Hypothalamus (tissue), 51 donors: ENCODE results near the gene ZNF619.
A peak's percentile ranks its signal among the peaks of the same experiment; 100 is the strongest.

Experiments
- DNase-seq, 51 donors: peaks; one replicate each; lab custom pipeline; 2025; lab: John Stamatoyannopoulos, UW

The ZNF619 gene

DNA sequence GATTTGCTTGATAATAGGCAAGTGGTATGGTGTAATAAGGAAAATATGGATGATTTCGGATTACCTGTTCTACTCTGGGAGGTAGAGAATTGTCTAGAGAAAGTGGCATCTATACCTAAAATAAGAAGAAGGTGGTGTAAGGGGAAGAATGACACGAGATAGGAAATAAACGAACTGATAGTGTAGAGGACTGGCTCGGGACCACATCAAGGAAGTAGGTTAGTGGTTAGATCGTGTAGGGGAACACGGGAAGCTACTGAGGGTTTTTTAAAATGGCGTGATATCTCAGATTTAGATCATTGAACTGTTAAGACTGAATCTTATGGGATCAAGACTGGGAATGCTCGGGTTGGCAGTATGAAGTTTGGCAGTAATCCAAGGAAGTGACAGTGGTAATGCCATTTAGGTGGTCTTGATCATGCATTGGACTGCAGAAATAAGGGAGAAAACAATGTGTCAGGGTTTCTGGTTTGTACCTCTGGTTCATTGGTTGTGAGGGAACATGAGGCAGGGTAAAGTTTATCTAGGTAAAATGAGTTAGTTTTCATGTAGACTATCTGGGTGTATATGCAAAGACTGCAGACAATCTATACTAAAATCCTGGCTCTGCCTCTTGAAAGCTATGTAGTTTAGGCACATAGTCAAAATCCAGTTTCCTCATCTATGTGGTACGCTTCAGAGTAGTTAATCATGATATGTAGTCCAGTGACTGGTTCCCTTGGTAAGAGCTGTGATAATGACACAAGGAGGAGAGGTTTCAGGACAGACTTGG is 12.4 kb upstream of the ZNF619 start:
- no peak for DNase-seq

DNA sequence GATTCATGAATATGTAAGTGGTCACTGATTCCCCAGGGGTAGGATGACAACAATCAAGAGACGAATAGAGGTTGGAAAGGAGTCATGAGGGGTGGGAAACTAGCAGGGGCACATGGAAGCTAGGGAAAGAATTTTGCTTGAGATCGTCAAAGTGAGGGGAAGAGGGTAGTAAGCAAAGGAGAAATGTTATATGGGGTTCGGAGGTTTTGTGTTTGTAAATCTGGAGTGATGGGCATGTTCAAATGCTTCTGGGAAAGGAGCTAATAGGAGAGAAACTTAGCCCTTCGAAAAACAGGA is 11.9 kb upstream of the ZNF619 start:
- DNase-seq, result no peak

GRCh38 chr3:40465456-40465855 is 11.5 kb upstream of the ZNF619 start:
- DNase-seq, result no peak

- no peak for DNase-seq
These were observed 8.9 kb upstream of the ZNF619 start for GRCh38 chr3:40468018-40468417.

- DNase-seq, result no peak
These were observed 6.2 kb upstream of the ZNF619 start for GRCh38 chr3:40470701-40471100.

GRCh38 chr3:40477666-40478065 is 744 bp downstream of the ZNF619 start:
- peak in 3 of 51 donors; percentile 3 to 18 (median 8) for DNase-seq

DNA sequence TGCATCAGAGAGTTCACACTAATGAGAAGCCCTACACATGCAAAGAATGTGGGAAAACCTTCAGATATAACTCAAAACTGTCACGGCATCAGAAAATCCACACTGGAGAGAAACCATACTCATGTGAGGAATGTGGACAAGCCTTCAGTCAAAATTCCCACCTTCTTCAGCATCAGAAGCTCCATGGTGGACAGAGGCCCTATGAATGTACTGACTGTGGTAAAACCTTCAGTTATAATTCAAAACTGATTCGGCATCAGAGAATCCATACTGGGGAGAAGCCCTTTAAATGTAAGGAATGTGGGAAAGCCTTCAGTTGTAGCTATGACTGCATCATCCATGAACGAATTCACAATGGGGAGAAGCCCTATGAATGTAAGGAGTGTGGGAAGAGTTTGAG is 10.2 kb downstream of the ZNF619 start:
- no peak for DNase-seq

- DNase-seq, result no peak
These were observed 14.0 kb downstream of the ZNF619 start for GRCh38 chr3:40490916-40491315.

GRCh38 chr3:40494698-40495097 is 17.8 kb downstream of the ZNF619 start:
- no peak for DNase-seq

GRCh38 chr3:40497288-40497687 is 20.4 kb downstream of the ZNF619 start:
- DNase-seq, result no peak

GRCh38 chr3:40499952-40500351 is 23.0 kb downstream of the ZNF619 start:
- no peak for DNase-seq

DNA sequence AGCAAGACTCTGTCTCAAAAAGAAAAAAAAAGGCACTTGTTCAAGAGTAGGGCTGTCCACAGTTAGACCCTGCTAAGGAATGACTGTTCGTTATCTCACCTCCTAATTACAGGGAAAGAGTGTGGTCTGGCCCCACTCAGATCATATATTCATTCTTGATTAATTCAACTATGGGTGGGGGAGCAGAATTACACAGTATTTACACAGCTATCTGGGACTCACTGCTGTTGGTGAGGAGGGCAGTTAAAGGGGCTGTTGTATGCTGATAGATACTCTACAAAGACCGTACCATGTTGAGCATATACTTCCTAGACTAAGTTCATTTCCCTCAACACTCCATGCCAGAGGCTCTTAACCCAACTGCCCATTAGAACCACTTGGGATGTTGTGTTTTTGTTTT is 25.1 kb downstream of the ZNF619 start:
- DNase-seq, result no peak

DNA sequence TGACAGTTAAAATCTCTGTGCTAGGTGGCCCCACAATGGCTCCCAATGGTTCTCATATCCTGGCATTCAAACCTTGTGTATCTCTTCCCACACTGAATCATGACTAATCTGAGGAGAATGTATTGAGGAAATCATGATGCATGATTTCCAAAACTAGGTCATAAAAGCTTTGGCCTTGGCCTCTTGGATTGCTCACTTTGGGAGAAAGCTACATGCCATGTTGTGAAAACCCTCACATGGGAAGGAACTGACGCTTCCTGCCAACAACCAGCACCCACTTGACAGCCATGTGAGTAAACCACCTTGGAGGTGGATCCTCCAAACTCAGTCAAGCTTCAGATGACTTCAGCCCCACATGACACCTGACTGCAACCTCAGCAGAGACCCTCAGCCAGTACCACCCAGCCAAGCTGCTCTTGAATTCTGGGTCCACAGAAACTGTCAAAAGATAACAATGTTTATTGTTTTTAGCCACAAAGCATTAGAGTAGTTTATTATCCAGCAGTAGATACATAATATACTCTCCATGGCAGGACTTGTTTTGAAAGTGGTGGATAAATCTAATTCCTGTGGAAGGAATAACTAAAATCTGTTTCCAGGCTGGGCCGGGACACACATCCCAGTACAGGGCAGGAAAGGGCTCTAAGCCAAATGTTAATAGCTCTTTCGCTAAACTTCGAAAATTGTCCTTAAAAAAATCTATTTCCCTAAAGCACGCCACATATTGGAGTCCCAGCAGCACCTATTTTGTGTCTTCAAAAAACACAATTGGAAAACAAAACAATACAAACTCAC is 27.9 kb downstream of the ZNF619 start:
- no peak for DNase-seq

DNA sequence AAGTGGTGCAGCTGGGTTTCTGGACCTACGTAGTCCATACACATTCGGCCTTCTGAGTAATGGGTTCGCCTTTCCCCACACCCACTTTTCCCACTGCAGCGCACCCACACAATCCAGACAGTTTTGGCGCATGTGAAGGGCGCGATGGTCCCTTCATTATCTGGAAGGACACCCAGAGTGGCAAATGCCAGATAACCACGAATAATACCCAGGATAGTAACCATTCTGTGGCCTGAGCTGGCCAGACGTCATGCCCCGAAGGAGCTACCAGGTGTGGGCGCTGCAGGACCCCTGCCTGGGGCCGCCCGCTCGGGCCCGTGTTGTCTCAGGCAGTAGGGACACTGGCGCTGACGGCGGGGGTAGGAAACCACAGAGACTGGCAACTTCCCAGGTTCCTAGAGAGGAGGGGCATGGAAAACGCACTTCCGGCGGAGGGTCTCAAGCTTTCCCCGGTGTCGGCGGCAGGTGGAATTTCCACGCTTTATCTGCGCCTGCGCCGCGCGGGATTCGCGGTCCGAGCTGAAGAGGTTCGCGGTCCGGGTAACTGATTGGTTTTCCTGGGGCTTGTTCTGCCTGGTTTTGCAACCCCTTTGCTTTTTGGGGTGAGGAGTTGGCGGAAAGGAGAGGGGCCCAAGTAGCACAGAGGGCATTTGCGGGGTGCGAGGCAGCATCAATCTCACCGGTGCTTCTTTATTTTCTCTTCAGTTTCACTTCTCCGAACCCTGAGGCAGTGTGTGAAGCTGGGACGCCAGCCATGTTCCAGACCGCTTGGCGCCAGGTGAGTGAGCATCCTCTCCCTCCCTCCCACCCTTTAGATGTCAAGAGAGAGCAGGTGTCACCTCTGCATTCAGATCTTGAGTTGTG is 28.9 kb downstream of the ZNF619 start, which contains the start of gene ZNF620:
Gene ZNF620, plus strand, starts transcription at position 441 of the 864 bp plus-strand sequence. Its CDS starts 314 bp downstream, at position 755.
- DNase-seq, result peak in 50 of 51 donors; percentile 30 to 84 (median 69)

DNA sequence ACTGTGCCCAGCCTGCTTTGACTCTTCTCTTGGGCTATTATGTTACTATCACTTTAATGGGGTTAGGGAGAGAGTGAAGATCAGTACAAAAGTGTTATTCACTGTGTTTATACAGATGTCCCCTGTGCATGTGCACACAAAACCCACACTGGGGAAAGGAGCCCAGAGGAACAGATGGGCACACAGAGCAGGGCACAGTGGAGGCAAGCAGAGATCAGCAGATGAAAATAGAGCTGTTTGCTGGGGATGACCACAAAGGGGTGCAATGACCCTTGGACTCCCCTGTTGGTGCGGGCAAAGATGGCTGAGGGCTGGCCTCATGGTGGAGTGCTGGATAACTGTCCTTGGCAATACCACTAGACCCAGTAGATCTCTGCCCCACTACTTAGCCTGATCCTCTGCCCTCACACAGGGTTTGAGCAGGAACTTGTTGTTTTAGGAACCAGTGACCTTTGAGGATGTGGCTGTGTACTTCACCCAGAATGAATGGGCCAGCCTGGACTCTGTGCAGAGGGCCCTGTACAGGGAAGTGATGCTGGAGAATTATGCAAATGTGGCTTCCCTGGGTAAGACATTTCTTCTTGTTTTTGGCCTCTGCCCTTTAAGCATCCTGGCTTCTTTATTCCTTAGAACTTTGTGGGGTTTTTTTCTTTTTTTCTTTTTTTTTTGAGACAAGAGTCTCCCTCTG is 34.3 kb downstream of the ZNF619 start:
- DNase-seq, result peak in 4 of 51 donors; percentile 1 to 20 (median 8)

DNA sequence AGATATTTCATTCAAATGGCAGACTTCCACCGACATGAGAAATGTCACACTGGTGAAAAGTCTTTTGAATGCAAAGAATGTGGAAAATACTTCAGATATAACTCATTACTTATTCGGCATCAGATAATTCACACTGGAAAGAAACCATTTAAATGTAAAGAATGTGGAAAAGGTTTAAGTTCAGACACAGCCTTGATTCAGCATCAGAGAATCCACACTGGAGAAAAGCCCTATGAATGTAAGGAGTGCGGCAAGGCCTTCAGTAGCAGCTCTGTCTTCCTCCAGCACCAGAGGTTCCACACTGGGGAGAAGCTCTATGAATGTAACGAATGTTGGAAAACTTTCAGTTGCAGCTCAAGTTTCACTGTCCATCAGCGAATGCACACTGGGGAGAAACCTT is 39.3 kb downstream of the ZNF619 start:
- no peak for DNase-seq

DNA sequence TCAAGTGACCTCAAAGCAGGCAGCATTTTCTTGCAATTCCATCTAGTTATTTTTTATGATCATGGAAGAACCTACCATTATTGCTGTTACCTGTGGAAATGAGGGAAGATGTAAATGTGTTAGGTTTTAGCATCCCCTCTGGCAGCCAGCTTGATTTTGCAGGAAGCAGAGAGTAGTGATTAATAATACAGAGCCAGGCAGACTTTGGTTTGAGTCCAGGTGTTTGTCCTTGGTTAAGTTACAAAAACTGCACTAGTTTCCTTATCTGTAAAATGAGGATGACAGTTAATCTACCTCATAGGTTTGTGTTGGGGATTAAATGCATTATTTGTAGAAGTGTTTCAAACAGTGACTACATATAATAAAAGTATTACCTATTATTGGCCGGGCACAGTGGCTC is 41.1 kb downstream of the ZNF619 start:
- DNase-seq, result no peak

GRCh38 chr3:40518848-40519247 is 41.9 kb downstream of the ZNF619 start:
- DNase-seq, result no peak

- DNase-seq, result no peak
These were observed 44.3 kb downstream of the ZNF619 start for GRCh38 chr3:40521254-40521653.

- peak in 10 of 51 donors; percentile 1 to 24 (median 6) for DNase-seq
These were observed 46.9 kb downstream of the ZNF619 start for GRCh38 chr3:40523781-40524180.

- DNase-seq, result no peak
These were observed 47.3 kb downstream of the ZNF619 start for GRCh38 chr3:40524222-40524567.
